NCI-H2196 treated with DMSO at 0.1 percent for 48 hours (cell line): ENCODE data around the gene FCN1.

Experiments used
- DNase-seq: peaks from one replicate; lab custom pipeline; 2025; ENCODE audit not compliant: unreplicated experiment; lab: John Stamatoyannopoulos, UW

The FCN1 gene

GRCh38 chr9:134915046-134915985 lies 2.4 kb downstream of the FCN1 start:
- DNase-seq: no peak

GRCh38 chr9:134914501-134914834 lies 3.2 kb downstream of the FCN1 start:
- no peak for DNase-seq

GRCh38 chr9:134913713-134914500 lies 3.8 kb downstream of the FCN1 start:
- no peak for DNase-seq

DNA sequence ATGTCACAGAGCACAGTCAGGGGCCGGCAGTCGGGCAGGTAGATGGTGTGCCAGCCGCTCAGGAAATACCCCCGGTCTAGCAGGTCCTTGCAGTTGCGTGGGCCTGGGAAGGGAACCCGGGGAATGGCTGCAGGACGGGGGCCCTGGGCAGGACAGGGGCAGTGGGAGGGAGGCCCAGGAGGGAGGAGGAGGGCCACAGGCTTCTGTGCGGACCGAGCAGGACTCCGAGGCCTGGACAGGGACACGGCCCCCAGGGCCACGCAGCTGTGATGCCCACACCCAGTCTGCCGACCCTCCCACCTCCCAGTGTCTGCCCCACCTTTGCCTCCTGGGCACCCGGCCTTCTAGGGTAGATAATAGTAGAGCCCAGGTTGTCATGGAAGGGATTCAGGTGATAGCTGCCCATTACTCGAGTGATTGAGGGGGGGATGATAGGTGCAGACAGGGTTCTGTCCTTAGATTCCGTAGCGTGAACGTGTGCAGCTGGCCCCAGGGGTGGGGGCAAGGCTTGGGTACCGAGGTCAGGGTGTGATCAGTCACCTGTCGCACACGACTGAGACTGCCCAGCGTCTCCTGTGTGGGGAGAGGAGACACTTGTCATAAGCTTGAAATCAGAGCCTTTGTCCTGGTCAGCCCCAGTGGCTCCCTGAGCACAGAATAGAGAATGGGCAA lies 4.5 kb downstream of the FCN1 start:
- DNase-seq: no peak

- no peak for DNase-seq
Measured at GRCh38 chr9:134912126-134912840, 5.4 kb downstream of the FCN1 start.

DNA sequence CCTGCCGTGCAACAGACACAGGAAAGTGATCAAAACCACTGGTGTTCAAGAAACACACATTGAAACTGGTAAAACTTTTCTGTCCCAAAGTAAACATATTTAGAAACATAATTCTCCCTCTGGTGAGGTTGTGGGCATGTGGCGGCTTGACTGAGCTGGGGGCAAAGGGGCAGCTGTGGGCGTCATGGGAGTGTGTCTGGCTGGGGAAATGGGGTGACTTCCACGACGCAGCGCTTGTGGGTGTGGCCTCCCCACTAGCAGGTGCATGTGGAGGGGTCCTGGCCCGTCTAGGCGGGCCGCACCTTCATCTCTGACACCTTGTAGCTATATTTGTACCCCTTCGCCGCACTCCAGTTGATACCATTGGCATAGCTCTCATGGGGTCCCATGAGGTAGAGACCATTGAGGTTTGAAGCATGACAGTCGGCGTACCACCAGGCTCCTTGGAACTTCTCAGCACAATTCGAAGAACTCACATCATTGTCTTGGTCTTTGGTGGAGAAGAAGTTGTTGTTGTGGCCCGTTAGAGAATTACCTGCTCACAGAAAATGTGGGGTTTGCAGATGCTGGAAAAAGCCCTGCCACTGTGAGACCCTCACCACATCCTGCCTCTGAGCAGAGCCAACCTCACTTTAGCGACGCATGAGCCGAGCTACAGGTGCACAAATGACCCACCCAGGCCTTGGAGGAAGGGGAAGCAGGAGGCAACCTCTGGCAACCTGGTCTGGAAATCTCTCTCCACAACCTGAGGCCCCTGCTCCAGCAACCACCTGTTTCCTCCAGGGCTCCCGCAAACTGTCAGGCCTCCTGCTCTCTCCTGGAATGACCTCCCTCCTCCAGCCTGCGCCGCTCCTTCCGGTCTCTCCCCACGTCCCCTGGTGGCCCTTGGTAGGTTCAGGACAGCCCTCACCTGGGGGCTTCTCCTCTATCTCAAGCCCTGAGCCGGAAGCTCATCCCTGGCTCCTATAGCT lies 7.9 kb downstream of the FCN1 start:
- DNase-seq: no peak

- DNase-seq: no peak
Measured at GRCh38 chr9:134908524-134909309, 9.0 kb downstream of the FCN1 start.

GRCh38 chr9:134902936-134903335 lies 14.8 kb downstream of the FCN1 start:
- no peak for DNase-seq

DNA sequence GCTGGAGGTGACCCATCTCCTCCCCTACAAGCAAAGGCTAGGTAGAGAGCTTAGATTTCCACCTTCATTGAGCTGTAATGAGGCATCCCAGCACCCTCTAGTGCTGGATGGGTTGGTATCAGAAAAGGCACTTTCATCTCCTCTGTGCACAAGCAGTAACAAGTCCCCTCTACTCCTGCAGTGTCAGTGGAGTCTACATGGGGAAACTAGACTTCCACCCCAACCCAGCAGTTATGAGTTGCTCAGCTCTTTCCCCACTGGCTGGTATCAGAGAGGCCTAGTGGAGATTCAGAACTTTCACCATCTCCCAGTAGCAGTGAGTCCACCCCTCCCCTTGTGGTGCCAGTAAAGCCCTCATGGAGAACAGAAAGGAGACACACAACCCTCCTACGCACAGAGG lies 17.9 kb downstream of the FCN1 start:
- no peak for DNase-seq

DNA sequence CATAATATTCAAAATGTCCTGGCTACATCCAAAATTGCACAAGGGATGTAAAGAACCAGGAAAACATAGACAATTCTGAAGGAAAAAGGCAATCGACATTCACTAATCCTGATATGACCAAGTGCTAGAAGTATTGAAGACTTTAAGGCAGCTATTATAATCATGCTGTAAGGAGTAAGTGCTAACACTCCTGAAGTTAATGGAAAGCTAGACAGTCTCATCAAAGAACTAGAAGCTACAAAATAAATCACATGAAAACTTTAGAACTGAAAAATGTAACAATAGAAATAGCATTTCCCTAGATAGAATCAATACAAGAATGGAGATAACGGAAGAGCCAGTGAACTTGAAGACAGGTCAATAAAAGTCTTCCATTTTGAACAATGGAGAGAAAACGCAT lies 18.5 kb downstream of the FCN1 start:
- no peak for DNase-seq

- no peak for DNase-seq
Measured at GRCh38 chr9:134898319-134898718, 19.4 kb downstream of the FCN1 start.

- DNase-seq: no peak
Measured at GRCh38 chr9:134897584-134898170, 20.0 kb downstream of the FCN1 start.

- DNase-seq: no peak
Measured at GRCh38 chr9:134896834-134897583, 20.7 kb downstream of the FCN1 start.

DNA sequence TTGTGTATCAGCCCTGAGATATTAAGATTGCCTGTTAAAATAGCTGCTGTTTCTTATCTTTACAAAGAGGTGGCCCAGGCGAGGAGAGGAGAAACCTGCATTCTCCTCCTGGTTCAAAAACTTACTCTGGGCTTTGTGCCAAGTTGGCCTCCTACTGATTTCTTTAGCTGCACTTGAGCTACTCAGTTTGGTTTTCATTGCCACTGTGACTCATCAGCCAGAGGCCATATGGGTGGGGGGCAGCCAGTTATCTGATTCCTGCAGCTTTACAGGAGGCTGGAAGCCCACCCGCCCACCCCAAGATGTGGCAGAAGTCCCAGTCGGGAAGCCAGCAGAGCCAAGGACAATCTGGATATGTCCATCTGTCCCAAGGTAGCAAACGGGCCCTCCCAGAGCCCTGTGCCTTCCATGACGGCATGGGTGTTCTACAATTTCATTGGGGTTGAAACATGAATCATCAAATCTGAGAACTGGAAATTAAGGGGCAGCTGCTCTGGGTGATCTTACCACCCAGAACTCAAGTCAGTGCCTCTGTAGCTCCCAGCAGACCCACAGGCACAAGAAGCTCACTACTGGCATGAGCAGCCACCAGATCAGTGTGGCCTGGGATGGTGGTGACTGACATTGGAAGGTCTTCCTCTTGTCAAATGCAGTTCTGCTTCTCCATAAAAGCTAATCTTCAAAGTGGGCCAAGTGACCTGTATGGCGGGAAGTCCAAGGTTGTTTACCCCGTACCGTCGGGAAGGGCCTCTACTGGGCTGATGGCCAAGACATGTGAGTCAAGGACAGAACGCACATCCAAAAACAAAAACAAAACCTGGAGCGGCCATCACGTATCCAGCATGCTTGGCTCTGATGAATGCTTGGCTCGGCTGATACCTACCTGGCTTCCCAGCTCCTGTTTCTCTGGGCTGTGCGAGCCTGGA lies 21.5 kb downstream of the FCN1 start:
- peak; percentile 7 for DNase-seq

DNA sequence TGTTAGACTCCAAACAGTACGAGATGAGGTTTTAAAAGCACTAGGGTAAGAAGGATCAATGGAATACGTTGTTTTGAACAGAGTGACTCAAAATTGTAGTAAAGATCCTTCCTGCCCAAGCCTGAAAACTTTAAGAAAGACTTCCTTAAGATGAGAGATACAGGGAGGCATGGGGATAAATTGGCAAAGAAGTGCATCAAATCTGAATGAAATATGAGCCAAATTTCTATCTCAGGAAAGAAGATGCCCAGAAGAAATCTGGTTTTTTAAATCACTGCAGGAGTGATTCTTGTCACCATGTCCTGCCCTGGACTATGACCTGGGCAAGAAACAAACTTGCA lies 22.2 kb downstream of the FCN1 start:
- DNase-seq: no peak

GRCh38 chr9:134895097-134895496 lies 22.6 kb downstream of the FCN1 start:
- no peak for DNase-seq
